Activated T-cell treated with anti-CD3 and anti-CD28 coated beads for 24 hours (primary cell): ENCODE data around the gene ABCA13.

Experiments
- DNase-seq: peaks from one replicate; pipeline ENCODE4 v3.0.0-alpha.2; 2020; ENCODE audit warnings: low read depth

Gene ABCA13

GRCh38 chr7:48643431-48644013 lies 472.3 kb downstream of the ABCA13 start:
- DNase-seq, result no peak

DNA sequence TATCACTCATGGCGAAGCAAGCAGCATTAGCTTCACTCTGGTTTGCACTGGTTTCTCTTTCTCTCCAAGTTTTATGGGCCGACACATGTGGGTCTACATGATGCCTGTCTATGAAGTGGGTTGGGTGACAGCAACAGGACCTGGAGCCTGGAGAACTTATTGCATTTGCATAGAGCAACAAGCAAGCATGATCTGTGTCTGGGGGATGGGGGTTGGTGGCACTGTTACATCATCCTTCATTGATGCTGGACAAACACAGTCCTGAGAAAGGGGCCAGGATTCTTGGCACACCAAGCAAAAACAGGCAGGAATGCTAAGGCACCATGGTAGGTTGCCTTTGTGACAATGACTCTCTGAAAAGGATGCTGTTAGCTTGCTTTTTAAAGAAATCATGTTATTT lies 486.9 kb downstream of the ABCA13 start:
- DNase-seq, result no peak

GRCh38 chr7:48660306-48660870 lies 489.1 kb downstream of the ABCA13 start:
- DNase-seq, result no peak

DNA sequence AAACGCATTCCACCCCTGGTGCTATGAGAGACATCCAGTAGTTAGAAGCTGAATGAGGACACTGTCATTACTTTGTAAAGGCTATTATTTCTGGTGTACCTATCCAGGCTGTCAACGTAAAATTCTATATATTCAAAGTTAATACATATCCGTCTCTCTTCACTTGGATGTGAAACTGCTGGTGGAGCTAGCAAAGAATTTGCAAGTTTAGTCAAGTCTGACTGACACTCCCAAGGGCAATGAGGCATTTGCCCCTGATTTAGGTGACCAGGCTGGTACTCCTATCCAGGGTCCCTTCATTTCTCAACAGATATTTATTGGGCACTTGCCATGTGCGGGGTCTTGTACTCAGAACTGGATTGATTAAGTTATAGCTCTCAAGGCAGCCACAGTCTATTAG lies 493.0 kb downstream of the ABCA13 start:
- DNase-seq, result no peak

DNA sequence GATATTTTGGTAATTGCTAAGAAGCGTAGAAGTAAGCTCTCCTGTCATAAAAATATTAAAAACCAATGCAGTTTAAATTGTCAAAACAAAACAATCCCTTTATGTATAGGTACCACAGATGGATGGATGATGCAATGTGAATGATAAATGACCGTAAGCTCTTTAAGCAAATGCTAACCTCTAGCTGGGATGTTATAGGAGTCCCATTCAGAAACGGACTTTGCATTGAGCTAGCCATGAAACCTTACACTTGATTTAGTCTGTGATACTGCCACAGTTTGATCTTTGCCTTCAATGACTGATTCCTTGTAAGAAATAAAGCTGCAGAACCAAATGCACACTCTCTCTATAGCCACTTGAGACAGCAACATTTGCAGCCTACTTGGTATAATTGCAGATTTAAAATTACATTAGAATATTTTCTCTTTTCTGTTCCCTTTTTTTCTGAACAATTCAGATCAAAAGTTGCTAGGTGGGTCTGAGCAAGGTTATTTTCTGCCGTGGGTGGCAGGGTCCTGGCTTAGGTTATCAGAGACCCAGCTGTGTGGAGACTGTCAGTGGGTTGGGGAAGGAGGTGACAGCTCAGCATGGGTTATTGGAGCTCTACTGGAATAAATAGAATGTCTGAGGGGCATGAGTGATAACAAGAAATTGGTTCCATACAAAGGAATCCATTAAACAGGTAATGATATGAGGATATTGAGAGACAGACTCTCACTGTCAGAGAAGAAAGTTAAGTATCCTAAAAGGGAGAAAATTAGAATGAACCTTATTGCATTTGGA lies 494.3 kb downstream of the ABCA13 start:
- DNase-seq, result no peak

DNA sequence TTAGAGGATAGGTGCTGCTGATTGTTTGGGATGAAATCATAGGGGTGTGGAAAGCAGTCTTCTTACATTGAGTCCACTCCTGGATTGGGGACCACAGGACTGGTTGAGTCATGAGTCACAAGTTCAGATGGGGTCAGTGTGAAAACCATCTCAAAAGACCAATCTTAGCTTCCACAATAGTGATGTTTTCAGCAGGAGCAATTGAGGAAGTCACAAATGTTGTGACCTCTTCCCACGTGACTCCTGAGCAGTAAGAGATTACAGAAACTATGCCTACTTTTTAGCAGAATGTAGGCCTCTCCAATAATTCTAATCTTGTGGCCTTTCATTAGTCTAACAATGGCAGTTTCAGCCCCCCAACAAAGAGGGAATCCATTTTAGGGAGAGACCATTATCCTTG lies 496.1 kb downstream of the ABCA13 start:
- DNase-seq, result no peak

DNA sequence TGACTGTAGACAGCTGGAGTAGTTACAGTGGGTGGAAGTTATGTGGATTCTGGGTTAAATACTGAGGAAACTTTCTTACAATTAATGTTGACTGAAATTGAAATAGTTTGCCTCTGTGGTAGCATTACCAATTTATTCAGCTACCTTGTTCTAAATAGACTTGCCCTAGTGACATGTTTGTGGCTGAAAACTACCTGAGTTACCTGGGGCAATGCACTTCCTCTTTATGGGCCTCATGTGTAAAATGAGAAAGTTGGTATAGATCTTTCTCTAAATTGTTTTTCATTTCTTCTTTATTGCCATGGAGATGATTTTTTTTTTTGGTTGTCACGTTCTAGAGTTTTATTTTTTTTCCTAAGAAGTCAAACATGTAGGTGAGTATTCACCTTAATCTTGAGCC lies 500.4 kb downstream of the ABCA13 start:
- no peak for DNase-seq

- no peak for DNase-seq
Measured at GRCh38 chr7:48681006-48681405, 509.7 kb downstream of the ABCA13 start.

DNA sequence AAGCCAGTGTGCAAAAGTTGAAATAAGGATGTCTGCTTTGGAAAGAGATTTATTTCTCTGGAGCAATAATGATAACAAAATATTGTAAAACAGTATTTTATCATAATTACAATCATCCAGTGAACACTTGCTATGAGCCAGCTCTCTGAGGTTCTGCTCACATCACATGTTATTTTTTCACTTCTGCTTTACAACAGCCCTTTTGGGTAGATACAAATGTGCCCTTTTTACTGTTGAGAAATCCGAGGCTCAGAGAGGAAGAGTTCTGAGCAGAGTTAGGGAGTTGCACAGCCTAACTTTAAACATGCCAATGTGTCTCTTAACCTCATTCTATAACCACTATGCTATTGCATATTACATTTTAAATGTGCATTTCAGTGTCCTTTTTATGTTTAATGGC lies 520.5 kb downstream of the ABCA13 start:
- DNase-seq, result no peak
